ENCODE results near the gene ALOX5.

Gene ALOX5

GRCh38 chr10:45425621-45426563 lies 51.9 kb downstream of the ALOX5 start:
- DNase-seq: no peak

DNA sequence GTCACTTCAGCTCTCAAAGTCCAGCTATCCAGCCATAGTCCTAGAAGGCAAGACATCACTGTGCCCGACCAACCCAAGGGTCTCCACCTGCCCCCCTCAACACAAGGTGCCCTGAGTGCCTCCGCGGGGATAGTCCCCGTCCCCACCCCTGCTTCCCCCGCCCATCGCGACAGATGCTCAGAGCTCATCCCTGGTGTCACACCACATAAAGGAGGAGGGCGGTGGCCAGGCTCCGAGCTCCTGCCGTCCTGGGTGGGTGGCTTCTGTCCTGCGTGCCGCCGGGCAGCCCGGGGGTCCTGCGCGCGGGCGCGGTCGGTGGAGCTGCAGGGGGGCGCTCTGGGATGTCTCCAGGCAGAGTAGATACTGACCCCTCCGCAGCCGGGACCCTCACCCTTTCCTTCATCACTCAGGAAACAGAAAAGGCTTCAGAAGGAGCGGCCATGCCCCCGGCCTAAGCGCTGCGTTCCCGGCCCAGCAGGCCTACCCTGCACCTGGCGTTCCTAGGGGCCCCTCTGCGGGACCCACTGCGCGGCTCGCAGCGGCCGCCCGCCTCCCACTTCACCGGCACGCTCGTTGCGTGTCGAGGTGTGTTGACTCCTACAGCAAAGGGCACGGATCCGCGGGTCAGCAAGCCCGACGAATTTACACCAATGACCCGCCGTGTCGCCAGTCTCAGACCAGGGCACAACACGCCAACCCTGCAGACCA lies 53.4 kb downstream of the ALOX5 start:
- DNase-seq: no peak

DNA sequence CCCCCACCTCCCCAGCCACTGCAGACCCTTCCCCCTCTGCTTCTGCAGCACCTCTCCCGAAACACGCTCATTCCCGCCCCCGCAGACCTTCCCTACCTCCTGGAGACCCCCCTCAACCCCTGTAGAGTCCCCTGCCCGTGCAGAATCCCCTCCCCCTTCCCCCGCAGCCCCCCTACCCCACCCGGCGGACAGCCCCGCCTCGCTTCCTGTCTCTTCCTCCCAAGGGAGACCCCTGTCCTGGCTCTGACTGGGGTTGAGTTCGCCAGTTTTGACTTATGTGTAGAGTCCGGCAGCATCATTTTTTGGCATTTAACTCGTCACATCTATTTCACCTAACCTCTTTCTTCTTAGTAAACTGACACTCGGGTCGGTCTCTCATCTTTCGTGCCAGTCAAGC lies 54.0 kb downstream of the ALOX5 start:
- no peak for DNase-seq

DNA sequence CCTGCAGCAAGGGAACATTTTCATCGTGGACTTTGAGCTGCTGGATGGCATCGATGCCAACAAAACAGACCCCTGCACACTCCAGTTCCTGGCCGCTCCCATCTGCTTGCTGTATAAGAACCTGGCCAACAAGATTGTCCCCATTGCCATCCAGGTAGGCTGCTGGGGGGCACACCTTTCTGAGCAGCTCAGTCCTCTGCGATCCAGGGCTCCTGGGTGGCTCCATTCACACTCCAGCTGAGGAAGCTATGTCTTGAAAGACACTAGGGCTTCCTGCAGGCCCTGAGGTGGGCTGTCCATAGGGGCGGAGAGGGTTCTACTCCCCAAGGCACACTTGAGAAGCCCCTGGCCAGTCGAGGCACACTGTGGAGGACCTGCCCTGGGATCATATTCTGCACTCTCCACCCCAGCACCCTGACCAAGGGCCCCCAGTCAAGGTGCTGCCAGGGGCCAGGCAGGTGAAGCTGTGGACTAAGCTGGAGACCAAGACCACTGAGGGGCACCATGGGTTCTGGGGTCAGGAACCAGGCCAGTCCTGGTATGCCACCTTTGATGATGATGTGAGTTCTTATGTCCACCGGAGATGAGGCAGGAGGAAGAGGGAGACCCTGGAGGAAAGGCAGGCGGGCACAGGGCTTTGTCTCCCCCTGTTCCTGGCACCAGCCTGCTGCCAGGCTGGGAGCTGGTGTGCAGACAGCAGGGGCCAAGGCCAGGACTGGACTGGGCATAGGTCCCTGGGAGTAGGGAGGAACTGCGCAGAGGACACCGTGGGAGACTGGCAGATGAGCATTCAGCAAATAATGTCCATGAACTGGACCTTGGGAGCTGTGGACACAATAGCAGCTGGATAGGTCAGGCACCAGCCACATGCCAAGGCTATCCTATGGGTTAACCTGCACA lies 54.8 kb downstream of the ALOX5 start:
- no peak for DNase-seq

DNA sequence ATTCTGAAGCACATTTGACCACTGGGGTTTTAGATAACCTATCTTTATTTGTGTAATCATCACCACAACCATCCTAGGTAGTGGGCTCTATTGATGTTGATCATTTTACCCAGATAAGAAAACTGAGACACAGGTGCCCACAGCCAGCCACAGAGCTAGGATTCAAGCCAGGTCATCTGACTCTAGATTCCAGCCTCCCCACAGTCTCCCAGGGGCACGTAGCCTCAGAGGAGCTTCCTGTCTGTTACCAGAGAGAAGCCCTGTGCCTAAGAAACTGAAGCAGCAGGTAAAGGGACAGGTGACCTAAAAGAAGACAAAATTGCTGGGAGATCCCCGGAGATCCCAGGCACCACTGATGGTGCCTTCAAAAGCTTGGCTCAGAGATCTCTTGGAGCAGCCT lies 55.8 kb downstream of the ALOX5 start:
- DNase-seq: no peak

- DNase-seq: no peak
Observed at GRCh38 chr10:45432113-45432512, 58.1 kb downstream of the ALOX5 start.

DNA sequence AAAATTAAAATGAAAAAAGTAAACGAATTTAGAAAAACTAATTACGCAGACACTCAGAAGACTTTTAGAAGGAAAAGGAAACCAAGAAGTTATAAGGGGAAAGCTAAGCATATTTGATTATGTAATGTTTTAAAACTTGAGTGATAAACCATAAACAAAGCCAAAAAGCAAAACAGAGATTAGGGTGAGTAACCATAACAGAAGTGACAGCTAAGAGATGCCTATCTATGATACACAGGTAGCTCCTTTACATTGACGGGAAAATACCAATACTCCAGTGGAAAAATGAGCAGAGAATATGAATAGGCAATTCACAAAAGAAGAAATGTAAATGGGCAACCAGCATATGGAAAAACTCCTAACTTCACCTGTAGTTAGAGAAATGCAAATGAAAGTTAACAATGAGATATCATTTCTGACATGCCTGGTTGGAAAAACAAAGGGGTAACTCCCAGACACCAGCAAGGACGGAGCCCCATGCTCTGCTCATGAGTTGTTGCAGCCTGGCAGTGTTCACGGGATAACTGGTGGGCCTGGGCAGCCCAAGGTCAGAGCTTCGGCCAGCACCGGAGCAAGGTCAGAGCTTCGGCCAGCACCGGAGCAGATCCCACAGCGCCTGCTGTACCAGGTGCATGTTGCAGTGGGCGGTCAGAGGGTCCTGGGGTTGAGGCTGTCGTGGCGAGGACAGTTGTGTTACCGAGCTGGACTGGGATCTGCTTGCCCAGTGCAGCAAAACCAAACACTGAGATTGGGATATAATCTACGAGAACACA lies 58.9 kb downstream of the ALOX5 start:
- no peak for DNase-seq

- no peak for DNase-seq
Observed at GRCh38 chr10:45433716-45434469, 59.9 kb downstream of the ALOX5 start.

- DNase-seq: no peak
Observed at GRCh38 chr10:45437587-45438465, 63.8 kb downstream of the ALOX5 start.

GRCh38 chr10:45438466-45439090 lies 64.6 kb downstream of the ALOX5 start:
- DNase-seq: no peak

- DNase-seq: no peak
Observed at GRCh38 chr10:45439365-45439764, 65.3 kb downstream of the ALOX5 start.

GRCh38 chr10:45439873-45440272 lies 65.9 kb downstream of the ALOX5 start:
- DNase-seq: no peak

DNA sequence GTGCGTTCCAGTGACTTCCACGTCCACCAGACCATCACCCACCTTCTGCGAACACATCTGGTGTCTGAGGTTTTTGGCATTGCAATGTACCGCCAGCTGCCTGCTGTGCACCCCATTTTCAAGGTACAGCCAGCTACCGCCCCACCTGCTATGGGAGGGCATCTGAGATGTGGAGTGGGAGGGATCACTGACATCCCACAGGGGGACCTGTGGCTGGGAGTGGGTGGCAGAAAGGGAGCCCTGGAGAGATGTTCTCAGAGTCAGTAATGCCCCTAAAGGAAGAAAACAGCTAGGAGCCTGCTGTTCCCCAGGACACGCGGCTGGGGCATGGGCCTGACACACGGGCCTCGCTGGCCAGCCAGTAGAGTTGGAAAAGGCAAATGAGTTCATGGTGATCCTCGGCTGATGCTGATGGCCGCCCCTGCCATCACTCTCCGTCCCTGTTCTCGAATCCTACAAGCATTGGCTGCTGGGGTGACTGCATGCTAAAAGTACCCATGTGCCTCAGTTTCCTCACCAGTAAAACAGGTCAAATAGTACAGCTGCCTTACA lies 66.6 kb downstream of the ALOX5 start:
- no peak for DNase-seq

- no peak for DNase-seq
Observed at GRCh38 chr10:45441239-45442190, 67.5 kb downstream of the ALOX5 start.

GRCh38 chr10:45442251-45442650 lies 68.2 kb downstream of the ALOX5 start:
- DNase-seq: no peak

DNA sequence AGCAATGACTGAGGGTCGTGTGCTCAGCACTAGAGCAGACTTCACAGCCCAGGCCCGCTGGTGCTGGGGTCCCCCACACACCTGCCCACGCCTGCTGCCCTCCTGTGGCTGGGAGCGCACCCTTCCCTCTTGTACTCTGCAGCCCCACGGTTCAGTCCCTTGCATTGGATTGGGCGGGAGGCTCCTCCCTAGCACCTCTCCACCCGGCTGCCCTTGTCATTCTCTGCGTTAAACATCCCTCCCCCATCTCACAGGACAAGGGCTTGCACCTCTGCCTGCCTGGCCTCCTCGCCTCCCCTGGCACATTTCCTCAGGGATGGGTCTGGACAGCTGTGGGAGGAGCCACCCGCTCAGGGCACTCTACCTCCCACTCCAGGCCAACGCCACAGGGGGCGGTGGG lies 68.6 kb downstream of the ALOX5 start:
- no peak for DNase-seq

GRCh38 chr10:45443101-45444009 lies 69.3 kb downstream of the ALOX5 start:
- no peak for DNase-seq
